IgD-negative memory B cell (primary cell): ENCODE measurements around the gene ATG2B. TPM values are rescaled to one million over a fixed set of nuclear protein-coding genes. Genes with fewer than 3 reads are reported as not detected.
"Not testable (repeated sequence)": the region's sequence is repeated elsewhere in the genome, so short reads cannot be mapped to it uniquely, and the experiment has no call there.

ENCODE experiments used
- H3K27ac Mint-ChIP-seq, 3 donors: one replicate each; pipeline ENCODE4 v1.8.0; 2020 to 2022; ENCODE audit warnings: mild to moderate bottlenecking in 3 of 3, mixed read lengths in 3 of 3, moderate library complexity in 1 of 3
- H3K27me3 Mint-ChIP-seq: one replicate; pipeline ENCODE4 v1.8.0; 2021; ENCODE audit warnings: mixed read lengths
- H3K36me3 Mint-ChIP-seq: one replicate; pipeline ENCODE4 v1.8.0; 2020; ENCODE audit warnings: mild to moderate bottlenecking, mixed read lengths
- H3K4me1 Mint-ChIP-seq, 3 donors: one replicate each; pipeline ENCODE4 v1.8.0; 2020 to 2022; ENCODE audit warnings: mixed read lengths in 3 of 3, mild to moderate bottlenecking in 1 of 3
- H3K4me3 Mint-ChIP-seq, 4 donors: one replicate each; pipeline ENCODE4 v1.8.0; 2020 to 2022; ENCODE audit warnings: mild to moderate bottlenecking in 4 of 4, mixed read lengths in 4 of 4, moderate library complexity in 3 of 4
- H3K9me3 Mint-ChIP-seq, 3 donors: one replicate each; pipeline ENCODE4 v1.8.0; 2020 to 2021; ENCODE audit warnings: mixed read lengths in 3 of 3, mild to moderate bottlenecking in 1 of 3
- polyA plus RNA-seq: library from polyadenylated mRNA; unstranded; fragments of 300-500 nt; fragmentation: Illumina TruSeq; gene quantifications from one replicate; pipeline ENCODE4 v1.2.3, GENCODE V29; 2021

ATG2B gene
- polyA plus RNA-seq, 1 donor from 2014 or later = 1.9 TPM

GRCh38 chr14:96251656-96252155 lies 111.4 kb downstream of the ATG2B start:
- Mint-ChIP-seq H3K27ac (peak overlapping the region in 2 of 3 donors; percentile 1 to 93), H3K27me3 (peaks cover 21% of the 10 kb centered on the region), H3K4me3 (no peak overlapping the region), H3K36me3 (no peaks in the 10 kb centered on the region), H3K4me1 (no peaks in the 10 kb centered on the region), H3K9me3 (peaks cover 0 to 4% (median 2%) of the 10 kb centered on the region in 3 donors)

- H3K4me1 Mint-ChIP-seq = no peaks in the 10 kb centered on the region
- peaks cover 21% of the 10 kb centered on the region for H3K27me3 Mint-ChIP-seq
- H3K9me3 Mint-ChIP-seq = peaks cover 0 to 4% (median 2%) of the 10 kb centered on the region in 3 donors
- H3K36me3 Mint-ChIP-seq = no peaks in the 10 kb centered on the region
- no peak overlapping the region for H3K27ac Mint-ChIP-seq
- H3K4me3 Mint-ChIP-seq = peak overlapping the region in 1 of 4 donors; percentile 25
These were observed 112.7 kb downstream of the ATG2B start for GRCh38 chr14:96250485-96250884.

- peaks cover 0 to 5% (median 3%) of the 10 kb centered on the region in 3 donors for H3K9me3 Mint-ChIP-seq
- H3K4me3 Mint-ChIP-seq = no peak overlapping the region
- H3K27ac Mint-ChIP-seq = no peak overlapping the region
- H3K27me3 Mint-ChIP-seq = peaks cover 17% of the 10 kb centered on the region
- H3K4me1 Mint-ChIP-seq = no peaks in the 10 kb centered on the region
- no peaks in the 10 kb centered on the region for H3K36me3 Mint-ChIP-seq
These were observed 114.1 kb downstream of the ATG2B start for GRCh38 chr14:96249029-96249428.

GRCh38 chr14:96247031-96247430 lies 116.1 kb downstream of the ATG2B start:
- H3K27ac Mint-ChIP-seq = no peak overlapping the region
- H3K4me3 Mint-ChIP-seq = no peak overlapping the region
- no peaks in the 10 kb centered on the region for H3K4me1 Mint-ChIP-seq
- H3K9me3 Mint-ChIP-seq = peaks cover 0 to 7% (median 3%) of the 10 kb centered on the region in 3 donors
- H3K27me3 Mint-ChIP-seq = peaks cover 10% of the 10 kb centered on the region
- no peaks in the 10 kb centered on the region for H3K36me3 Mint-ChIP-seq

- Mint-ChIP-seq H3K4me1 (no peaks in the 10 kb centered on the region), H3K27ac (no peak overlapping the region), H3K27me3 (peaks cover 5% of the 10 kb centered on the region), H3K4me3 (no peak overlapping the region), H3K9me3 (peaks cover 0 to 7% (median 1%) of the 10 kb centered on the region in 3 donors), H3K36me3 (no peaks in the 10 kb centered on the region)
These were observed 116.6 kb downstream of the ATG2B start for GRCh38 chr14:96246539-96246847.

GRCh38 chr14:96245710-96246538 lies 117.2 kb downstream of the ATG2B start:
- no peak overlapping the region for H3K4me3 Mint-ChIP-seq
- peaks cover 4% of the 10 kb centered on the region for H3K27me3 Mint-ChIP-seq

GRCh38 chr14:96245074-96245473 lies 118.1 kb downstream of the ATG2B start:
- not testable (repeated sequence) for H3K9me3 Mint-ChIP-seq, H3K27ac Mint-ChIP-seq, H3K4me1 Mint-ChIP-seq, H3K36me3 Mint-ChIP-seq, H3K27me3 Mint-ChIP-seq, H3K4me3 Mint-ChIP-seq

More at GRCh38 chr14:96245710-96246538, 117.2 kb downstream of the ATG2B start:
- Mint-ChIP-seq H3K27ac (no peak overlapping the region), H3K4me1 (no peaks in the 10 kb centered on the region), H3K36me3 (no peaks in the 10 kb centered on the region), H3K9me3 (peaks cover 0 to 7% (median 1%) of the 10 kb centered on the region in 3 donors)

- Mint-ChIP-seq H3K27ac (no peak overlapping the region), H3K4me1 (no peaks in the 10 kb centered on the region), H3K9me3 (peaks cover 0 to 7% (median 1%) of the 10 kb centered on the region in 3 donors), H3K4me3 (no peak overlapping the region), H3K36me3 (no peaks in the 10 kb centered on the region), H3K27me3 (peaks cover 3% of the 10 kb centered on the region)
These were observed 119.4 kb downstream of the ATG2B start for GRCh38 chr14:96243785-96244184.

- H3K27me3 Mint-ChIP-seq = peaks cover 3% of the 10 kb centered on the region
- no peaks in the 10 kb centered on the region for H3K4me1 Mint-ChIP-seq
- H3K4me3 Mint-ChIP-seq = no peak overlapping the region
- peaks cover 0 to 6% (median 1%) of the 10 kb centered on the region in 3 donors for H3K9me3 Mint-ChIP-seq
- no peaks in the 10 kb centered on the region for H3K36me3 Mint-ChIP-seq
- H3K27ac Mint-ChIP-seq = no peak overlapping the region
These were observed 121.0 kb downstream of the ATG2B start for GRCh38 chr14:96242126-96242525.

GRCh38 chr14:96240641-96241040 lies 122.5 kb downstream of the ATG2B start:
- peaks cover 3% of the 10 kb centered on the region for H3K27me3 Mint-ChIP-seq
- no peaks in the 10 kb centered on the region for H3K4me1 Mint-ChIP-seq
- H3K27ac Mint-ChIP-seq = no peak overlapping the region
- no peaks in the 10 kb centered on the region for H3K36me3 Mint-ChIP-seq
- H3K9me3 Mint-ChIP-seq = peaks cover 0 to 5% (median 1%) of the 10 kb centered on the region in 3 donors
- no peak overlapping the region for H3K4me3 Mint-ChIP-seq

- Mint-ChIP-seq H3K27ac (no peak overlapping the region), H3K27me3 (peaks cover 3% of the 10 kb centered on the region), H3K9me3 (peaks cover 0 to 5% (median 0%) of the 10 kb centered on the region in 3 donors), H3K4me3 (no peak overlapping the region), H3K36me3 (no peaks in the 10 kb centered on the region), H3K4me1 (no peaks in the 10 kb centered on the region)
These were observed 123.4 kb downstream of the ATG2B start for GRCh38 chr14:96239711-96240141.

GRCh38 chr14:96238676-96239265 lies 124.4 kb downstream of the ATG2B start:
- Mint-ChIP-seq H3K9me3 (peaks cover 0 to 3% (median 0%) of the 10 kb centered on the region in 3 donors), H3K27ac (no peak overlapping the region), H3K36me3 (no peaks in the 10 kb centered on the region), H3K4me1 (no peaks in the 10 kb centered on the region), H3K27me3 (peaks cover 3% of the 10 kb centered on the region), H3K4me3 (no peak overlapping the region)

- H3K4me1 Mint-ChIP-seq = no peaks in the 10 kb centered on the region
- H3K36me3 Mint-ChIP-seq = no peaks in the 10 kb centered on the region
- no peak overlapping the region for H3K27ac Mint-ChIP-seq
- H3K9me3 Mint-ChIP-seq = peaks cover 0 to 2% (median 0%) of the 10 kb centered on the region in 3 donors
- H3K4me3 Mint-ChIP-seq = no peak overlapping the region
- H3K27me3 Mint-ChIP-seq = peaks cover 3% of the 10 kb centered on the region
These were observed 125.5 kb downstream of the ATG2B start for GRCh38 chr14:96237641-96238040.

GRCh38 chr14:96235426-96235825 lies 127.7 kb downstream of the ATG2B start:
- Mint-ChIP-seq H3K4me3 (no peak overlapping the region), H3K27ac (peak overlapping the region in 1 of 3 donors; percentile 67), H3K4me1 (no peaks in the 10 kb centered on the region), H3K27me3 (no peaks in the 10 kb centered on the region), H3K36me3 (no peaks in the 10 kb centered on the region), H3K9me3 (peaks cover 0 to 1% (median 0%) of the 10 kb centered on the region in 3 donors)

GRCh38 chr14:96233661-96234060 lies 129.5 kb downstream of the ATG2B start:
- H3K4me1 Mint-ChIP-seq = no peaks in the 10 kb centered on the region
- H3K27ac Mint-ChIP-seq = no peak overlapping the region
- peaks cover 0 to 1% (median 0%) of the 10 kb centered on the region in 3 donors for H3K9me3 Mint-ChIP-seq
- no peaks in the 10 kb centered on the region for H3K36me3 Mint-ChIP-seq
- H3K27me3 Mint-ChIP-seq = no peaks in the 10 kb centered on the region
- no peak overlapping the region for H3K4me3 Mint-ChIP-seq
